COLO668 (cell line): ENCODE measurements around the gene KRTAP1-5.
"Not testable (repeated sequence)": the region's sequence is repeated elsewhere in the genome, so short reads cannot be mapped to it uniquely, and the experiment has no call there.

Experiments used
- DNase-seq: peaks from one replicate; lab custom pipeline; 2025; ENCODE audit not compliant: unreplicated experiment; lab: John Stamatoyannopoulos, UW

KRTAP1-5 gene

GRCh38 chr17:41009301-41009760 is 17.7 kb downstream of the KRTAP1-5 start:
- DNase-seq, result peak; percentile 4

GRCh38 chr17:41008811-41009210 is 18.2 kb downstream of the KRTAP1-5 start, which contains the start of gene KRTAP3-1:
Gene KRTAP3-1 (minus strand): TSS chr17:41009128. CDS start chr17:41009074, 54 bp downstream.
- peak; percentile 83 for DNase-seq

- peak; percentile 33 for DNase-seq
These were observed 22.6 kb downstream of the KRTAP1-5 start for GRCh38 chr17:41004397-41004796.

GRCh38 chr17:41003926-41004325 is 23.1 kb downstream of the KRTAP1-5 start:
- no peak for DNase-seq

GRCh38 chr17:41002814-41003213 is 24.2 kb downstream of the KRTAP1-5 start:
- DNase-seq, result no peak

GRCh38 chr17:41001795-41002194 is 25.2 kb downstream of the KRTAP1-5 start:
- no peak for DNase-seq

GRCh38 chr17:40999563-40999962 is 27.4 kb downstream of the KRTAP1-5 start, which contains the start of gene KRTAP3-2:
Gene KRTAP3-2 (minus strand): TSS chr17:40999906. CDS start chr17:40999853, 53 bp downstream.
- not testable (repeated sequence) for DNase-seq

- no peak for DNase-seq
These were observed 29.6 kb downstream of the KRTAP1-5 start for GRCh38 chr17:40997361-40997760.

- no peak for DNase-seq
These were observed 30.2 kb downstream of the KRTAP1-5 start for GRCh38 chr17:40996829-40997228.

GRCh38 chr17:40995116-40995515 is 31.9 kb downstream of the KRTAP1-5 start:
- no peak for DNase-seq

GRCh38 chr17:40993839-40994238 is 33.2 kb downstream of the KRTAP1-5 start, which contains the start of gene KRTAP3-3:
Gene KRTAP3-3 (minus strand): TSS chr17:40994164. CDS start chr17:40994097, 67 bp downstream.
- peak; percentile 30 for DNase-seq

- DNase-seq, result no peak
These were observed 33.9 kb downstream of the KRTAP1-5 start for GRCh38 chr17:40993084-40993483.

- DNase-seq, result no peak
These were observed 34.3 kb downstream of the KRTAP1-5 start for GRCh38 chr17:40992666-40993065.

- no peak for DNase-seq
These were observed 40.1 kb downstream of the KRTAP1-5 start for GRCh38 chr17:40986920-40987319.

GRCh38 chr17:40984226-40984625 is 42.8 kb downstream of the KRTAP1-5 start, which contains the start of gene KRT40:
Gene KRT40 (minus strand): TSS chr17:40984326. CDS start chr17:40984273, 53 bp downstream.
- DNase-seq, result no peak

GRCh38 chr17:40981115-40981514 is 45.9 kb downstream of the KRTAP1-5 start:
- no peak for DNase-seq

GRCh38 chr17:40980596-40980995 is 46.4 kb downstream of the KRTAP1-5 start:
- DNase-seq, result no peak

GRCh38 chr17:40980117-40980516 is 46.9 kb downstream of the KRTAP1-5 start:
- DNase-seq, result no peak

GRCh38 chr17:40978575-40979151 is 48.3 kb downstream of the KRTAP1-5 start:
- DNase-seq, result no peak
